GM18519 (cell line): ENCODE measurements around the gene SCO1.
"Not testable (repeated sequence)": the region's sequence is repeated elsewhere in the genome, so short reads cannot be mapped to it uniquely, and the experiment has no call there.

ENCODE experiments used
- ATAC-seq: cut with Tn5 transposase; IDR thresholded peaks from one replicate; pipeline ENCODE4 v1.9.1; 2021; ENCODE audit warnings: mild to moderate bottlenecking, moderate library complexity; ENCODE audit not compliant: unreplicated experiment, low FRiP score

Gene SCO1

GRCh38 chr17:10727192-10727591 is 29.9 kb upstream of the SCO1 start:
- ATAC-seq = no peak

- no peak for ATAC-seq
These were observed 28.9 kb upstream of the SCO1 start for GRCh38 chr17:10726196-10726595.

GRCh38 chr17:10725262-10725661 is 27.9 kb upstream of the SCO1 start:
- no peak for ATAC-seq

GRCh38 chr17:10724546-10725195 is 27.3 kb upstream of the SCO1 start:
- ATAC-seq = no peak

- ATAC-seq = no peak
These were observed 21.2 kb upstream of the SCO1 start for GRCh38 chr17:10718547-10718946.

- ATAC-seq = no peak
These were observed 18.9 kb upstream of the SCO1 start for GRCh38 chr17:10716218-10716617.

GRCh38 chr17:10713318-10713717 is 16.0 kb upstream of the SCO1 start:
- ATAC-seq = no peak

GRCh38 chr17:10705727-10706126 is 8.4 kb upstream of the SCO1 start:
- ATAC-seq = no peak

- no peak for ATAC-seq
These were observed 5.2 kb upstream of the SCO1 start for GRCh38 chr17:10702574-10702973.

GRCh38 chr17:10699856-10700255 is 2.5 kb upstream of the SCO1 start:
- ATAC-seq = no peak

GRCh38 chr17:10698096-10698818 is 924 bp upstream of the SCO1 start:
- no peak for ATAC-seq

- not testable (repeated sequence) for ATAC-seq
These were observed 1.4 kb downstream of the SCO1 start for GRCh38 chr17:10695875-10696407.

- ATAC-seq = no peak
These were observed 9.8 kb downstream of the SCO1 start for GRCh38 chr17:10687499-10687898.

- no peak for ATAC-seq
These were observed 13.5 kb downstream of the SCO1 start for GRCh38 chr17:10683853-10684252.

- no peak for ATAC-seq
These were observed 15.4 kb downstream of the SCO1 start for GRCh38 chr17:10681866-10682446.

GRCh38 chr17:10674704-10675103 is 22.6 kb downstream of the SCO1 start:
- no peak for ATAC-seq

GRCh38 chr17:10673312-10673711 is 24.0 kb downstream of the SCO1 start:
- ATAC-seq = no peak

GRCh38 chr17:10668775-10669174 is 28.6 kb downstream of the SCO1 start:
- ATAC-seq = no peak

- ATAC-seq = no peak
These were observed 30.4 kb downstream of the SCO1 start for GRCh38 chr17:10666906-10667305.

- no peak for ATAC-seq
These were observed 32.8 kb downstream of the SCO1 start for GRCh38 chr17:10664571-10664970.

- ATAC-seq = no peak
These were observed 34.1 kb downstream of the SCO1 start for GRCh38 chr17:10663231-10663630.

GRCh38 chr17:10661437-10661836 is 35.9 kb downstream of the SCO1 start:
- ATAC-seq = no peak
